ENCODE results near the gene ACSF3. TPM values are rescaled to one million over a fixed set of nuclear protein-coding genes. Genes with fewer than 3 reads are reported as not detected.

ACSF3 gene
- total RNA-seq, 2 experiments from 2014 or later = 44.7 to 49.5 TPM

DNA sequence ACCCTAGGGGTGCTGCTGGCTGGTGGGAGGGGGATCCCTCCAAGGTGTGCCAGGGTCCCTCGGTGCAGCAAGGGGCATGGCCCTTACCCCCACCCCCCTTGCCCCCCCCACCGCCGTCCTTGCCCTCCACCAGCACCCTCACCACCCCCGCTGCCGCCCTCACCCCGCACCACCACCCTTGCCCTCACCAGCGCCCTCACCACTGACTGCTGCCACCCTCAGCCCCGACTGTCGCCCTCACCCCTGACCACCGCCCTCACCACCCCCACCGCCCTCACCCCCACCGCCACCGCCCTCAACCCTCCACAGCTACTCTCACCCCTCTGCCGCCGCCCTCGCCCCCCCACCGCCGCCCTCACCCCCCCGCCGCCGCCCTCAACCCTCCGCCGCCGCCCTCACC, 23.1 kb upstream of the ACSF3 start:
- ChIA-PET CTCF (no interaction called here), POLR2A (no interaction called here)
- no peaks in the 10 kb centered on the region for H3K36me3 ChIP-seq (ENCODE audit: insufficient read depth, low read length)
- no peak overlapping the region for H3K27ac ChIP-seq (ENCODE audit: low read depth in 1 of 2, low read length in 2 of 2)
- no peaks in the 10 kb centered on the region for H3K27me3 ChIP-seq (ENCODE audit: control insufficient read depth in 1 of 2, insufficient read depth in 2 of 2, low read length in 2 of 2)
- Mint-ChIP-seq H3K9me3 (no peaks in the 10 kb centered on the region), H3K4me1 (ENCODE audit: low read depth) (no peaks in the 10 kb centered on the region), H3K4me3 (no peak overlapping the region), H3K36me3 (ENCODE audit: low read depth) (no peaks in the 10 kb centered on the region), H3K27me3 (no peaks in the 10 kb centered on the region), H3K27ac (no peak overlapping the region)
- DNase-seq (no peak), ATAC-seq (ENCODE audit: poor library complexity) (no peak)
- no peaks in the 10 kb centered on the region for H3K4me1 ChIP-seq (ENCODE audit: insufficient read depth, low read length)
- H3K4me3 ChIP-seq (ENCODE audit: low read length) = no peak overlapping the region
- H3K9me3 ChIP-seq (ENCODE audit: control insufficient read depth in 1 of 2, insufficient read depth in 1 of 2, low read length in 2 of 2) = peaks cover 0 to 35% of the 10 kb centered on the region in 2 experiments
- TF ChIP-seq, protein P1, sequence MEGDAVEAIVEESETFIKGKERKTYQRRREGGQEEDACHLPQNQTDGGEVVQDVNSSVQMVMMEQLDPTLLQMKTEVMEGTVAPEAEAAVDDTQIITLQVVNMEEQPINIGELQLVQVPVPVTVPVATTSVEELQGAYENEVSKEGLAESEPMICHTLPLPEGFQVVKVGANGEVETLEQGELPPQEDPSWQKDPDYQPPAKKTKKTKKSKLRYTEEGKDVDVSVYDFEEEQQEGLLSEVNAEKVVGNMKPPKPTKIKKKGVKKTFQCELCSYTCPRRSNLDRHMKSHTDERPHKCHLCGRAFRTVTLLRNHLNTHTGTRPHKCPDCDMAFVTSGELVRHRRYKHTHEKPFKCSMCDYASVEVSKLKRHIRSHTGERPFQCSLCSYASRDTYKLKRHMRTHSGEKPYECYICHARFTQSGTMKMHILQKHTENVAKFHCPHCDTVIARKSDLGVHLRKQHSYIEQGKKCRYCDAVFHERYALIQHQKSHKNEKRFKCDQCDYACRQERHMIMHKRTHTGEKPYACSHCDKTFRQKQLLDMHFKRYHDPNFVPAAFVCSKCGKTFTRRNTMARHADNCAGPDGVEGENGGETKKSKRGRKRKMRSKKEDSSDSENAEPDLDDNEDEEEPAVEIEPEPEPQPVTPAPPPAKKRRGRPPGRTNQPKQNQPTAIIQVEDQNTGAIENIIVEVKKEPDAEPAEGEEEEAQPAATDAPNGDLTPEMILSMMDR (IDR thresholded peaks at IDR 0.05) = no peak
- intact Hi-C loops (cut with DNase I, micrococcal nuclease) = no loop called here

DNA sequence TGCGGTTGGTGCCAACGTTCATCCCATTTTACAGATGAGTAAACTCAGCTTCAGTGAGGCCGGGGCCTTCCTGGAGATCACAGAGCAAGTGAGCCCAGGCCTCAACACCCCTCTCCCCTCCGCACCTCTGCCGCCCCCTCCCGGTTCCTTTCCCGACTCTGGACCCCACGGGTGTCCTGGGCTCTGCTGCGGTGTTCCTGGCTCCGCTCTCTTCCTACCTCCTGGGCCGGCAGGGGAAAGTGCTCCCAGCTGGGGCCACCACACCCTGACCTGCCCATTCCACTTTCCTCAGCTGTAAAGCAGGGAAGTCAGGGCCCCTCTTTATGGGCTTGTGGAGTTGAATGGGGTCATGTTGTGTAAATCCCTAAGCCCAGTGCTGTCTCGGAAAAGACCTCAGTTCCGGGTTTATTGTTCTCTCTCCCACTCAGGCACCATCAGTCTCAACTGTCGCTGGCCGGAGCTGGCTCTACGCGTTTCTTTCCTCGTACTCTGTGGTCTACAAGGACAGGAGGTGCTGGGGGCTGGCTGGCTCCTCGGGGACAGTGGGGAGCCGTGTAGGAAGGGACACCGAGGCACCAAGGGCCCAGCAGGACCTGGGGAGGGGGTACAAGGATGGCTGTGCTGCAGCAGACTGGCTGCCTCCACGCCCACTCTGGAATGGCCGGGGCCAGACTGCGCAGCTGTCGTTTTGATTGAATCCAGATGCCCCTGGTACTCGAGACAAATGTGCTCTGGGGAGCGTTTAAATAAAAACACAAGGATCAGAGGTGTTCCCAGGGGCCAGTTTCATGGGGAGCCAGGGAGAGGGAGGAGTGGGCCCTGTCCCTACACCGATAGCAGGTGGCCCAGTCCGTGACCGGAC, 21.7 kb upstream of the ACSF3 start:
- H3K27me3 ChIP-seq (ENCODE audit: control insufficient read depth in 1 of 2, insufficient read depth in 2 of 2, low read length in 2 of 2) = no peaks in the 10 kb centered on the region
- ChIA-PET CTCF (no interaction called here), POLR2A (no interaction called here)
- no peak overlapping the region for H3K4me3 Mint-ChIP-seq
- H3K4me1 ChIP-seq (ENCODE audit: insufficient read depth, low read length) = no peaks in the 10 kb centered on the region
- no peaks in the 10 kb centered on the region for H3K9me3 Mint-ChIP-seq
- no peaks in the 10 kb centered on the region for H3K36me3 Mint-ChIP-seq (ENCODE audit: low read depth)
- no peak for ATAC-seq (ENCODE audit: poor library complexity)
- H3K27ac Mint-ChIP-seq = no peak overlapping the region
- H3K36me3 ChIP-seq (ENCODE audit: insufficient read depth, low read length) = no peaks in the 10 kb centered on the region
- no peaks in the 10 kb centered on the region for H3K27me3 Mint-ChIP-seq
- no peaks in the 10 kb centered on the region for H3K4me1 Mint-ChIP-seq (ENCODE audit: low read depth)
- intact Hi-C loops (cut with DNase I, micrococcal nuclease) = no loop called here
- no peak overlapping the region for H3K27ac ChIP-seq (ENCODE audit: low read depth in 1 of 2, low read length in 2 of 2)
- no peak overlapping the region for H3K4me3 ChIP-seq (ENCODE audit: low read length)
- TF ChIP-seq, protein P1 (IDR thresholded peaks at IDR 0.05) = no peak
- peaks cover 0 to 35% of the 10 kb centered on the region in 2 experiments for H3K9me3 ChIP-seq (ENCODE audit: control insufficient read depth in 1 of 2, insufficient read depth in 1 of 2, low read length in 2 of 2)
- DNase-seq = no peak

DNA sequence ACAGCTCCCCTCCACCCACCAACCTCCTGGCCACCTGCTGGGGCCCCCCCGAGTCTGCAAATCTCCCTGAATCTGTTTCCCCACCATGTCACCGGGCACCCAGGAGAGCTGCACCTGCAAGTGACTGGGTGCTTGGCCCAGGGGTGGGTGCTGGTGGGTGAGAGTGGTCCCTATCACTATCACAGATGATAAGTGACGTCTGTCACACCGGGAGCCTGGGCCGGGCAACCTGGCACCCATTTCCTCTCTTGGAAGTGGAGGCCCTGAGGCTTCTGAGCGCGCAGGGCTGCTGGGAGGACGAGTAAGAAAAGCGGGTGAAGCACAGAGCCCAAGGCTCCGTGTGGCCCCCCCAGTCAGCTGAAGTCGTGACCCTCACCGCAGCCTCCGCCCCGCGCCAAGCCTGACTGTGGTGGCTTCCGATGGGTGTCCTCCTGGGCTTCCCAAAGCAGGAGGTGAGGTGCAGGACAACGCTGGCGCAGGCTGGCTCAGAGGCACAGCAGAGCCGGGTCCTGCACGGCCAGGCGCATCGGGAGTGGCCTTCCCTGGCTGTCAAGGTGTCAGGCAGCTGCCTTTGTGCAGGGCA, 21.0 kb upstream of the ACSF3 start:
- Mint-ChIP-seq H3K4me3 (no peak overlapping the region), H3K9me3 (no peaks in the 10 kb centered on the region), H3K27ac (no peak overlapping the region), H3K36me3 (ENCODE audit: low read depth) (no peaks in the 10 kb centered on the region), H3K4me1 (ENCODE audit: low read depth) (no peaks in the 10 kb centered on the region), H3K27me3 (no peaks in the 10 kb centered on the region)
- TF ChIP-seq, protein P1 (IDR thresholded peaks at IDR 0.05) = no peak
- DNase-seq (no peak), ATAC-seq (ENCODE audit: poor library complexity) (no peak)
- ChIA-PET POLR2A (no interaction called here), CTCF (no interaction called here)
- no peaks in the 10 kb centered on the region for H3K36me3 ChIP-seq (ENCODE audit: insufficient read depth, low read length)
- intact Hi-C loops (cut with DNase I, micrococcal nuclease) = no loop called here
- peaks cover 0 to 35% of the 10 kb centered on the region in 2 experiments for H3K9me3 ChIP-seq (ENCODE audit: control insufficient read depth in 1 of 2, insufficient read depth in 1 of 2, low read length in 2 of 2)
- no peak overlapping the region for H3K27ac ChIP-seq (ENCODE audit: low read depth in 1 of 2, low read length in 2 of 2)
- H3K4me3 ChIP-seq (ENCODE audit: low read length) = no peak overlapping the region
- no peaks in the 10 kb centered on the region for H3K27me3 ChIP-seq (ENCODE audit: control insufficient read depth in 1 of 2, insufficient read depth in 2 of 2, low read length in 2 of 2)
- no peaks in the 10 kb centered on the region for H3K4me1 ChIP-seq (ENCODE audit: insufficient read depth, low read length)

All from CD4-positive, alpha-beta T cell (primary cell).